Measurements from ENCODE around the gene TSHZ2. TPM values are rescaled to one million over a fixed set of nuclear protein-coding genes. Genes with fewer than 3 reads are reported as not detected.
"Not testable (repeated sequence)": the region's sequence is repeated elsewhere in the genome, so short reads cannot be mapped to it uniquely, and the experiment has no call there.

Gene TSHZ2
- total RNA-seq, 4 donors from 2014 or later, result 10.3 to 15.0 (median 12.9) TPM

DNA sequence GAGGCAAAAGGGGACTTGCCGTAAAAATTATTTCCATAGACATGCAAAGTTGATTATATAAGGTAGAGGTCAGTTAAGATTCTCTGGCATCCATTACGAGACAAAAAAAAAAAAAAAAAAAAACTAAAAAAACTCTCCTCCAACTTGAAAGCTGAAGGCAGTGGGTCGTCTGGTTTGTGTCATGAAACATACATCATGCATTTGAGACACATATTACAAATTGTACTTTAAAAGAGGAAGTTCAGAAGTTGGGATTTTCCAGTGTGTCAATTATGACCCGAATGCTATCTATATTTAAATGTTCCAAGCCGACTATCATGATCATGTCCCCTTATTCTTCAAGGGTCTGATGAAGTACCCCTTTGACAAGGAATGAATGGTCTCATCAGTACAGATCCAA lies 496.4 kb downstream of the TSHZ2 start:
- Histone ChIP-seq H3K27ac (replicated peaks in 1 of 4) (no peak overlapping the region), H3K4me3 (no peak overlapping the region), H3K9me3 (no peaks in the 10 kb centered on the region), H3K36me3 (no peaks in the 10 kb centered on the region), H3K27me3 (no peaks in the 10 kb centered on the region), H3K4me1 (no peaks in the 10 kb centered on the region)
- TF ChIP-seq POLR2A (IDR thresholded peaks at IDR 0.05; ENCODE audit: low read depth) (no peak), POLR2AphosphoS5 (IDR thresholded peaks at IDR 0.05) (no peak), EP300 (IDR thresholded peaks at IDR 0.05) (no peak)
- TF ChIP-seq, protein P1, sequence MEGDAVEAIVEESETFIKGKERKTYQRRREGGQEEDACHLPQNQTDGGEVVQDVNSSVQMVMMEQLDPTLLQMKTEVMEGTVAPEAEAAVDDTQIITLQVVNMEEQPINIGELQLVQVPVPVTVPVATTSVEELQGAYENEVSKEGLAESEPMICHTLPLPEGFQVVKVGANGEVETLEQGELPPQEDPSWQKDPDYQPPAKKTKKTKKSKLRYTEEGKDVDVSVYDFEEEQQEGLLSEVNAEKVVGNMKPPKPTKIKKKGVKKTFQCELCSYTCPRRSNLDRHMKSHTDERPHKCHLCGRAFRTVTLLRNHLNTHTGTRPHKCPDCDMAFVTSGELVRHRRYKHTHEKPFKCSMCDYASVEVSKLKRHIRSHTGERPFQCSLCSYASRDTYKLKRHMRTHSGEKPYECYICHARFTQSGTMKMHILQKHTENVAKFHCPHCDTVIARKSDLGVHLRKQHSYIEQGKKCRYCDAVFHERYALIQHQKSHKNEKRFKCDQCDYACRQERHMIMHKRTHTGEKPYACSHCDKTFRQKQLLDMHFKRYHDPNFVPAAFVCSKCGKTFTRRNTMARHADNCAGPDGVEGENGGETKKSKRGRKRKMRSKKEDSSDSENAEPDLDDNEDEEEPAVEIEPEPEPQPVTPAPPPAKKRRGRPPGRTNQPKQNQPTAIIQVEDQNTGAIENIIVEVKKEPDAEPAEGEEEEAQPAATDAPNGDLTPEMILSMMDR (IDR thresholded peaks at IDR 0.05), result no peak
- intact Hi-C loops (cut with DNase I), result no loop called here
- WGBS, result 42% methylated on average over 5 of the region's 5 CpGs
- no peak for DNase-seq (ENCODE audit: extremely low spot score)

DNA sequence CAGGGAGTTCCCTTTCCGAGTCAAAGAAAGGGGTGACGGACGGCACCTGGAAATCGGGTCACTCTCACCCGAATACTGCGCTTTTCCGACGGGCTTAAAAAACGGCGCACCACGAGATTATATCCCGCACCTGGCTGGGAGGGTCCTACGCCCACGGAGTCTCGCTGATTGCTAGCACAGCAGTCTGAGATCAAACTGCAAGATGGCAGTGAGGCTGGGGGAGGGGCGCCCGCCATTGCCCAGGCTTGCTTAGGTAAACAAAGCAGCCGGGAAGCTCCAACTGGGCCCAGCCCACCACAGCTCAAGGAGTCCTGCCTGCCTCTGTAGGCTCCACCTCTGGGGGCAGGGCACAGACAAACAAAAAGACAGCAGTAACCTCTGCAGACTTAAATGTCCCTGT lies 500.7 kb downstream of the TSHZ2 start:
- H3K4me1 ChIP-seq; H3K27me3 ChIP-seq; H3K27ac ChIP-seq (replicated peaks in 1 of 4); H3K36me3 ChIP-seq; H3K4me3 ChIP-seq; DNase-seq (ENCODE audit: extremely low spot score); H3K9me3 ChIP-seq; intact Hi-C loops (cut with DNase I): not testable (repeated sequence)
- WGBS, result 96% methylated on average over 13 of the region's 18 CpGs

DNA sequence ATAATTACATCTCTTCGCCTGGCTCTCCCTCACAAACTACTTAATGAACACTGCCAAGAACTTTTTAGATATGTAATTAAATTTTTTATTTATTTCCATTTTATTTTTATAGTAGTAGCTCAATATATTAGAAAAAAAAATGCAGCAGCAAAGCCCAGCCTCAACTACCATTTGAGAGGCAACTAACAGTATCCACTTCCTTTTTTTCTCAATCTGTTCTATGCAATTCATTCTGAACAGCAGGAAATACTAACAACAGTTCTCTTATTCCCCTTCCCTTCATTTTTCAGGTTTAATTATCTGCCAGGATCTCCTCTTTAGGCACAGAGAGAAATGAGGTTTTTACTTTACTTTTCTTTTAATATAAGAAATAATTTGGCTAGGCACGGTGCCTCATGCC lies 508.8 kb downstream of the TSHZ2 start:
- Histone ChIP-seq H3K27me3 (no peaks in the 10 kb centered on the region), H3K4me1 (no peaks in the 10 kb centered on the region), H3K36me3 (no peaks in the 10 kb centered on the region), H3K27ac (replicated peaks in 1 of 4) (no peak overlapping the region), H3K4me3 (no peak overlapping the region), H3K9me3 (peaks cover 0 to 12% (median 0%) of the 10 kb centered on the region in 4 donors)
- DNase-seq (ENCODE audit: extremely low spot score), result no peak
- intact Hi-C loops (cut with DNase I), result no loop called here
- TF ChIP-seq EP300 (IDR thresholded peaks at IDR 0.05), result no peak
- TF ChIP-seq, protein P1 (IDR thresholded peaks at IDR 0.05), result no peak
- TF ChIP-seq POLR2A (IDR thresholded peaks at IDR 0.05; ENCODE audit: low read depth), result no peak
- TF ChIP-seq POLR2AphosphoS5 (IDR thresholded peaks at IDR 0.05), result no peak
- 87% methylated on average over 2 of the region's 2 CpGs for WGBS

DNA sequence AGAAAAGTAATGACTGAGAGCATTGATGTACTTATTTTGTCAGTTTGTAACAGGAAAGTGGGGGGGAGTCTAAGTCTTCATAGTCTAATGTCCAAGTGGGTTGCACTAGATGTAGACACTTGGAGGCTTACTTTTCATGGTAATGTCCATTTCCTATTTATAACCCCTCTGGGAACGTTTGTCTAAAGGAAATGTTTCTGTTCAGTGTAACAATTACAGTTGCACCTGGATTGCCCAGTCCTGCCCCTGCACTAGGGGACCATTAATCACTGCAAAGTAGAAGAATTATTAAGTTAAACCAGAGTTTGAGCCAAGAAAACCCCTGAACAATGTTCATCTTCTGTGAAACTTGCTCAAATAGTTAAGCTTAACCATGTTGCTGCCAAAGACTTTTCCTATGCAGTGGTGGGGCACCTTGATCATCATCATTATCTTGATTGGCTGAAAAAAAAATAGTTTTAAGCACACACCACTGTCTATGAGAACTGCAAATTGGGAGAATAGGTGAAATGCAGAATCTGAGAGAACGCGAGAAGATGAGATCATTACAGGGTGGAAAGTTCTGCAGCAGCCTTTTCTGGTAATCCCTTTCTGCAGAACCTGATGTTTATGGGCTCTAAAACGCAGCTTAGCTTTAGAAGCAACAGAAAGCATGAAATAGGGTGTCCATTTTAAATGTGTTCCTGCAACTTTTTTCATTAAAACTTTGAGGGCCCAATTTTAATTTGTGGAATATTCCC lies 515.5 kb downstream of the TSHZ2 start:
- intact Hi-C loops (cut with DNase I), result no loop called here
- Histone ChIP-seq H3K27ac (replicated peaks in 1 of 4) (no peak overlapping the region), H3K9me3 (peaks cover 0 to 12% (median 0%) of the 10 kb centered on the region in 4 donors), H3K36me3 (no peaks in the 10 kb centered on the region), H3K4me3 (no peak overlapping the region), H3K27me3 (no peaks in the 10 kb centered on the region), H3K4me1 (no peaks in the 10 kb centered on the region)
- whole genome bisulfite sequencing, result 68% methylated on average over 4 of the region's 4 CpGs
- DNase-seq (ENCODE audit: extremely low spot score), result peak; percentile 37
- TF ChIP-seq POLR2AphosphoS5 (IDR thresholded peaks at IDR 0.05) (no peak), EP300 (IDR thresholded peaks at IDR 0.05) (no peak), POLR2A (IDR thresholded peaks at IDR 0.05; ENCODE audit: low read depth) (no peak)
- TF ChIP-seq, protein P1 (IDR thresholded peaks at IDR 0.05), result no peak

DNA sequence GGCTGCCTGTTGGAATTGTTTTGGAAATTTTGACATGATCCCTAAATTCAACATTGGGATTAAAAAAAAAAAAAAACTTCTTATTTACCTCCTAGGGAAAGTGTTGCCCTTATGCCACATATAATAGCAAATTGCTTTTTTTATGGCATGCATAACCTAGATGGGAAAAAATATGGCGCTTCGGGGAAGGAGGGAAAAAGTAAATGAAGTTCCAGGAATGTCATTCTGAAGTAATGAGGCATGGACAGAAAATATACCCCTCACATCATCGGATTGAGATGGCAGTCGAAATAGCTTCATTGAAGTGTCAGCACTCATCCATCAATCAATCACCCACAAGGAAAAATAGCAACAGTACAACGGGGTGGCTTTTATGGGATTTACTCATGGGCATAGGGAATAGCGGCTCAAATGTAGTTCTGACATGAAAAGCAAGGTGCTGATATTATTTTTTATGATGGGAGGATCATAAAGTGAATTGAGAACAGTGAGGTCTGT lies 516.7 kb downstream of the TSHZ2 start:
- Histone ChIP-seq H3K4me3 (no peak overlapping the region), H3K27me3 (no peaks in the 10 kb centered on the region), H3K36me3 (no peaks in the 10 kb centered on the region), H3K4me1 (peaks cover 0 to 5% (median 0%) of the 10 kb centered on the region in 4 donors), H3K9me3 (peaks cover 0 to 3% (median 0%) of the 10 kb centered on the region in 4 donors), H3K27ac (replicated peaks in 1 of 4) (no peak overlapping the region)
- no peak for TF ChIP-seq EP300 (IDR thresholded peaks at IDR 0.05)
- no peak for TF ChIP-seq POLR2A (IDR thresholded peaks at IDR 0.05; ENCODE audit: low read depth)
- TF ChIP-seq, protein P1 (IDR thresholded peaks at IDR 0.05), result no peak
- TF ChIP-seq POLR2AphosphoS5 (IDR thresholded peaks at IDR 0.05), result no peak
- 93% methylated on average over 6 of the region's 6 CpGs for WGBS
- intact Hi-C loops (cut with DNase I), result no loop called here
- peak; percentile 34 for DNase-seq (ENCODE audit: extremely low spot score)

All from esophagus muscularis mucosa (tissue), 4 donors.